Measurements from ENCODE around the gene EPHA8. TPM values are rescaled to one million over a fixed set of nuclear protein-coding genes. Genes with fewer than 3 reads are reported as not detected.

The EPHA8 gene
- polyA plus RNA-seq, 1 donor (not counting 4 experiments of a cell fraction or from before 2014, with no cell fraction given), result 1.0 TPM

DNA sequence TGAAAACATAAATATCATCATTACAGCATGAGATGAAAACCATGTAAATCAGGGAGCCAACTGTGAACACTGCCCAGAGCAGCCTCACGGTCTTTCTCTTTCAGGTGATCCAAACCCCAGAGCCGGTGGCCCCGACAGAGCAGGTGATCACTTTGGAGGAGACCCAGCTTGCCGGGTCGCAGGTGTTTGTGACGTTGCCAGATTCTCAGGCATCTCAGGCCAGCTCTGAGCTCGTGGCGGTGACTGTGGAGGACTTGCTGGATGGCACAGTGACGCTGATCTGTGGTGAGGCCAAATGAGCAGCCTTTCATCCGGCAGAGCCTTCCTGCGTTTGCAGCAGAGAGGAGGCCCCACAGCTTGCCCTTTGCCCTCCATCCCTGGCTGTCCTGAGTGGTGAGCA, 37.2 kb upstream of the EPHA8 start:
- Histone ChIP-seq H4K20me1 (ENCODE audit: control insufficient read depth, extremely low read depth, insufficient read depth, low read length) (no peaks in the 10 kb centered on the region), H3K9ac (ENCODE audit: control insufficient read depth, extremely low read depth, insufficient read depth, low read length) (no peak overlapping the region), H3K27ac (ENCODE audit: control insufficient read depth, insufficient read depth, low read length) (no peak overlapping the region), H3K27me3 (ENCODE audit: control insufficient read depth, extremely low read depth, insufficient read depth, low read length) (no peaks in the 10 kb centered on the region), H3K79me2 (ENCODE audit: control insufficient read depth, insufficient read depth, low read length) (no peaks in the 10 kb centered on the region), H3K4me3 (ENCODE audit: control insufficient read depth in 2 of 3, extremely low read depth in 1 of 3, insufficient read depth in 2 of 3, low read depth in 1 of 3, low read length in 3 of 3) (no peak overlapping the region), H2AFZ (ENCODE audit: control insufficient read depth, low read length) (no peak overlapping the region), H3K9me1 (ENCODE audit: control insufficient read depth, extremely low read depth, insufficient read depth, low read length) (no peaks in the 10 kb centered on the region), H3K9me3 (ENCODE audit: control insufficient read depth, low read depth, low read length) (no peaks in the 10 kb centered on the region), H3K4me2 (ENCODE audit: control insufficient read depth, extremely low read depth, insufficient read depth, low read depth, low read length) (no peak overlapping the region), H3K36me3 (ENCODE audit: control insufficient read depth in 2 of 2, extremely low read depth in 1 of 2, insufficient read depth in 2 of 2, low read length in 2 of 2) (peaks cover 26% of the 10 kb centered on the region in 2 experiments), H3K4me1 (ENCODE audit: control insufficient read depth, extremely low read depth, insufficient read depth, low read length) (no peaks in the 10 kb centered on the region)
- dilution Hi-C loops (cut with MboI; ENCODE audit: extremely low pct_ligation_motif_present, low sequenced_read_pairs), result no loop called here
- no peak for TF ChIP-seq EZH2 (IDR thresholded peaks at IDR 0.05; ENCODE audit: low read length)
- TF ChIP-seq, protein P1, sequence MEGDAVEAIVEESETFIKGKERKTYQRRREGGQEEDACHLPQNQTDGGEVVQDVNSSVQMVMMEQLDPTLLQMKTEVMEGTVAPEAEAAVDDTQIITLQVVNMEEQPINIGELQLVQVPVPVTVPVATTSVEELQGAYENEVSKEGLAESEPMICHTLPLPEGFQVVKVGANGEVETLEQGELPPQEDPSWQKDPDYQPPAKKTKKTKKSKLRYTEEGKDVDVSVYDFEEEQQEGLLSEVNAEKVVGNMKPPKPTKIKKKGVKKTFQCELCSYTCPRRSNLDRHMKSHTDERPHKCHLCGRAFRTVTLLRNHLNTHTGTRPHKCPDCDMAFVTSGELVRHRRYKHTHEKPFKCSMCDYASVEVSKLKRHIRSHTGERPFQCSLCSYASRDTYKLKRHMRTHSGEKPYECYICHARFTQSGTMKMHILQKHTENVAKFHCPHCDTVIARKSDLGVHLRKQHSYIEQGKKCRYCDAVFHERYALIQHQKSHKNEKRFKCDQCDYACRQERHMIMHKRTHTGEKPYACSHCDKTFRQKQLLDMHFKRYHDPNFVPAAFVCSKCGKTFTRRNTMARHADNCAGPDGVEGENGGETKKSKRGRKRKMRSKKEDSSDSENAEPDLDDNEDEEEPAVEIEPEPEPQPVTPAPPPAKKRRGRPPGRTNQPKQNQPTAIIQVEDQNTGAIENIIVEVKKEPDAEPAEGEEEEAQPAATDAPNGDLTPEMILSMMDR (optimal IDR thresholded peaks at IDR 0.05 in 1 of 3, IDR thresholded peaks at IDR 0.05 in 1 of 3, conservative IDR thresholded peaks at IDR 0.05 in 1 of 3; ENCODE audit: extremely low read depth in 1 of 3, insufficient read depth in 2 of 3, low read length in 3 of 3), result no peak
- no peak for DNase-seq (ENCODE audit: low read depth, low spot score)
- no peak for FAIRE-seq

DNA sequence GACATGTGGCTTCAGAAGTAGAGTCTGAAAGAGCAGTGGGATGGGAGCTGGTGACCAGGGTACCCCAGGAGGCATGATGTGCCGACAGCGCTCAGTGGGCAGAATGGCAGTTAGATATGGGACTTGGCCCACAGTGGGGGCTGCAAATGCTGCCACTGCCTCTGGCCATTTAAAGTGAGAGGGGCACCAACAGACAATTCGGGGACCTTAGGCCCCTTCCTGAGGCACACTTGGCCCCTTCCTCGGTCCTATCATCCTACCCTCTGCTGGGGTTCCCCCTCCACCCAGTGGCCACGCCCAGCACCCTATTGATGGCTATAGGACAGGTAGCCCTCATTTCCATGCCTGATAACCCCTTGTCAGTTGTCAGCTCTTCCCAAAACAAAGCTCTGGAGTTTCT, 36.6 kb upstream of the EPHA8 start:
- Histone ChIP-seq H3K27ac (ENCODE audit: control insufficient read depth, insufficient read depth, low read length) (no peak overlapping the region), H3K9me1 (ENCODE audit: control insufficient read depth, extremely low read depth, insufficient read depth, low read length) (no peaks in the 10 kb centered on the region), H3K4me2 (ENCODE audit: control insufficient read depth, extremely low read depth, insufficient read depth, low read depth, low read length) (no peak overlapping the region), H3K27me3 (ENCODE audit: control insufficient read depth, extremely low read depth, insufficient read depth, low read length) (no peaks in the 10 kb centered on the region), H2AFZ (ENCODE audit: control insufficient read depth, low read length) (no peak overlapping the region), H3K4me1 (ENCODE audit: control insufficient read depth, extremely low read depth, insufficient read depth, low read length) (no peaks in the 10 kb centered on the region), H3K9ac (ENCODE audit: control insufficient read depth, extremely low read depth, insufficient read depth, low read length) (no peak overlapping the region), H3K9me3 (ENCODE audit: control insufficient read depth, low read depth, low read length) (no peaks in the 10 kb centered on the region), H4K20me1 (ENCODE audit: control insufficient read depth, extremely low read depth, insufficient read depth, low read length) (no peaks in the 10 kb centered on the region), H3K4me3 (ENCODE audit: control insufficient read depth in 2 of 3, extremely low read depth in 1 of 3, insufficient read depth in 2 of 3, low read depth in 1 of 3, low read length in 3 of 3) (no peak overlapping the region), H3K79me2 (ENCODE audit: control insufficient read depth, insufficient read depth, low read length) (no peaks in the 10 kb centered on the region), H3K36me3 (ENCODE audit: control insufficient read depth in 2 of 2, extremely low read depth in 1 of 2, insufficient read depth in 2 of 2, low read length in 2 of 2) (peaks cover 21 to 26% of the 10 kb centered on the region in 2 experiments)
- FAIRE-seq (no peak), DNase-seq (ENCODE audit: low read depth, low spot score) (no peak)
- TF ChIP-seq EZH2 (IDR thresholded peaks at IDR 0.05; ENCODE audit: low read length), result no peak
- TF ChIP-seq, protein P1 (optimal IDR thresholded peaks at IDR 0.05 in 1 of 3, IDR thresholded peaks at IDR 0.05 in 1 of 3, conservative IDR thresholded peaks at IDR 0.05 in 1 of 3; ENCODE audit: extremely low read depth in 1 of 3, insufficient read depth in 2 of 3, low read length in 3 of 3), result no peak
- dilution Hi-C loops (cut with MboI; ENCODE audit: extremely low pct_ligation_motif_present, low sequenced_read_pairs), result no loop called here

Data from keratinocyte (primary cell).